Neutrophil (primary cell): ENCODE measurements around the gene RPP40.

Experiments used
- H3K27ac ChIP-seq: fragments of 200-600 bp; sonication (generic); 2 replicates; pipeline ENCODE4 v1.5.1; 2016; ENCODE audit warnings: mild to moderate bottlenecking, moderate library complexity
- H3K27me3 ChIP-seq: fragments of 200-600 bp; sonication (generic); 2 replicates; pipeline ENCODE4 v1.6.0; 2016; ENCODE audit warnings: mild to moderate bottlenecking
- H3K36me3 ChIP-seq: fragments of 200-600 bp; sonication (generic); 2 replicates; pipeline ENCODE4 v1.5.1; 2017
- H3K4me1 ChIP-seq, 2 experiments: fragments of 200-600 bp in 1 of 2; sonication (generic) in 1 of 2; 1 replicate in 1 of 2; 2 replicates in 1 of 2; pipeline versions ENCODE4 v1.5.1 to v1.6.1; 2013 to 2016; ENCODE audit warnings: low read depth in 1 of 2, low read length in 1 of 2, mild to moderate bottlenecking in 1 of 2, moderate library complexity in 1 of 2; ENCODE audit not compliant: control insufficient read depth in 1 of 2, insufficient read depth in 1 of 2
- H3K4me3 ChIP-seq, 2 experiments: fragments of 200-600 bp in 1 of 2; sonication (generic) in 1 of 2; 1 replicate in 1 of 2; 2 replicates in 1 of 2; pipeline ENCODE4 v1.5.1; 2013 to 2016; ENCODE audit warnings: low read depth in 1 of 2, low read length in 1 of 2, mild to moderate bottlenecking in 1 of 2, moderate library complexity in 1 of 2
- H3K9me3 ChIP-seq: fragments of 200-600 bp; sonication (generic); 2 replicates; pipeline ENCODE4 v1.5.1; 2016
- CTCF ChIP-seq: fragments of 200-600 bp; sonication (generic); IDR thresholded peaks from 2 replicates; pipeline ENCODE4 v1.5.1; 2016; ENCODE audit warnings: antibody characterized with exemption

The RPP40 gene

GRCh38 chr6:4947716-4948115, 56.1 kb downstream of the RPP40 start:
- Histone ChIP-seq H3K36me3 (peaks cover 79% of the 10 kb centered on the region), H3K9me3 (no peaks in the 10 kb centered on the region), H3K27me3 (no peaks in the 10 kb centered on the region), H3K4me1 (no peaks in the 10 kb centered on the region), H3K4me3 (no peak overlapping the region), H3K27ac (no peak overlapping the region)
- no peak for TF ChIP-seq CTCF

- Histone ChIP-seq H3K4me3 (no peak overlapping the region), H3K36me3 (peaks cover 71% of the 10 kb centered on the region), H3K27ac (no peak overlapping the region), H3K27me3 (no peaks in the 10 kb centered on the region), H3K9me3 (no peaks in the 10 kb centered on the region), H3K4me1 (no peaks in the 10 kb centered on the region)
- TF ChIP-seq CTCF, result no peak
Observed at GRCh38 chr6:4946521-4946920, 57.3 kb downstream of the RPP40 start.
